GM18861 (cell line): ENCODE measurements around the gene TRAF3.
"Not testable (repeated sequence)": the region's sequence is repeated elsewhere in the genome, so short reads cannot be mapped to it uniquely, and the experiment has no call there.

Experiments
- ATAC-seq: cut with Tn5 transposase; IDR thresholded peaks from one replicate; pipeline ENCODE4 v1.9.1; 2021; ENCODE audit not compliant: unreplicated experiment

TRAF3 gene

DNA sequence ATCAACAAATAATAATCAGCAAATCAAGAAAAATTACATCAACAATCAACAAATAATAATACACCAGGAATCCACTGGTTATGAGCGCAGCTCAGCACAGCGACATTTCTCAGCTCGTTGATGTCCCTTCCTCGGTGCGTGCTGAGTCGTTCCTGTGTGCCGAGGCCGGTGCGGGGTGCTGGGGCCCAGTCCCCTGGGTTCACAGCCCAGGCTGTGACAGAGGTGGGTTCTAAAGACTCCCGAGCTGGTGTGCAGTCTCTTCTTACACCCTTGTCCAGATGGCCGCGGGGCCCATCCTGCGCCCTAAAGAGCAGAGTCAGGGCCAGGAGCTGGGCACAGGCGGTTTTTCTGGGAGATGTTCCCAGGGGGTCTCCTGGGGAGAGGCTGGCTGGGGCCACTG is 26.9 kb upstream of the TRAF3 start:
- ATAC-seq = no peak

- ATAC-seq = no peak
Observed at GRCh38 chr14:102751088-102751487, 26.2 kb upstream of the TRAF3 start.

- ATAC-seq = no peak
Observed at GRCh38 chr14:102752239-102752847, 24.9 kb upstream of the TRAF3 start.

DNA sequence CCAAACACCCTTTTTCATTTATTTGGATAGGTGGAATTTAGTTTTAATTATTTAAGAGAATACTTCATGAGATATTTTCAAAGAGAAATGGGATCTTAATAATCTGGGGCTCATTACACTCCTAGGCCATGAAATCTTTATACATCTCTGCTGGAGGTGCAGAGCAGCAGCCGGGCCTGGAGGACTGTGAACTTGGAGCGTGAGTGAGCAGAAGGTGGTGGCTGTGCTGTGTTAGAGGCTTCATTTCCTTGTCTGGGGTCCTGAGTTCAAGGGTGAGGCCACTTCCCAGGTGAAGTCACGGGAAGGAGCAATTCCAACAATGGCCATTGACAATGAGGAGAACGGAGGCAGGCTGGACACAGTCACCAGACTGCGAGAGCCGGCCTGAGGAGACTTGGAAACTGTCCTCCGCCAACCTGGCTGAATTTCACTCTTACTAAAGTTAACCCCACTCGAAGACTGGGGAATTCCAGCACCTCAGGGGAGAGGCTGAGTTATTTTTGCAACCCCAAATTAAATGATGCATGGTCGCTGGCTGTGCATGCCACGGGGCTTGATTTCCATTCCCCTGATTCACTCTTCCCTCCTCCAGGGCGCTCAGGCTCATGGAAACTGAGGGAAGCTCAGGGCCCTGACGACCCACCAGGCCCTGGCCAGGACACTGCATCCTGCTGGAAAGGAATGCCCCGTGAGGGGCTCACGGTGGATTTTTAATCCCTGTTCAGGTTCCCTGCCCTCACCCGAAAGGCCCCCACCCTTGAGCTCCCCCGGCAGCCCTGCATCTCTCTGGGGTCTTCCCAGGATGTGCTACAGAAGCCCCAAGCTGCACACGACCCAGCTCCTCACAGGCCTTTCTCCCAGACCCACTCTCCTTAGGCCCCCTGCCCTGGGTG is 22.6 kb upstream of the TRAF3 start:
- ATAC-seq = peak; percentile 47

DNA sequence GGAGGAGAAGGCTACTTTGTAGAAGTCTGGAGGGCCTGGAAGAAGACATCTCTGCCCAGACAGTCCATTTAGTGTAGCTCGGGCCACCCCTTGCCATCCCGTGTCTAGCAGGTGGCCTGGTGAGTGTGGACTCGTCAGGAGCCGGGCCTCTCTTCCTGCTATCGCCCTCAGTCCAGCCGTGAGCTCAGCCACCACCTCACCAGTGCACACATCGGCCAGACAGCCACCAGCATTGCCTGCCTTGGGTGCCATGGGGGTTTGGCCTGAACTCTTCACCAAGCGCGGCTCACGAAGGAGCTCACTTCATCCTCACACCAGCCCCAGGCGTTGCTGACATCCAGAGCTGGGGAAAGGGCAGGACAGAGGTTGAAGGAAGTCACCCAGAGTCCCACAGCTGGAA is 19.6 kb upstream of the TRAF3 start:
- no peak for ATAC-seq

- ATAC-seq = no peak
Observed at GRCh38 chr14:102758087-102758486, 19.2 kb upstream of the TRAF3 start.

- no peak for ATAC-seq
Observed at GRCh38 chr14:102759456-102760187, 17.6 kb upstream of the TRAF3 start.

DNA sequence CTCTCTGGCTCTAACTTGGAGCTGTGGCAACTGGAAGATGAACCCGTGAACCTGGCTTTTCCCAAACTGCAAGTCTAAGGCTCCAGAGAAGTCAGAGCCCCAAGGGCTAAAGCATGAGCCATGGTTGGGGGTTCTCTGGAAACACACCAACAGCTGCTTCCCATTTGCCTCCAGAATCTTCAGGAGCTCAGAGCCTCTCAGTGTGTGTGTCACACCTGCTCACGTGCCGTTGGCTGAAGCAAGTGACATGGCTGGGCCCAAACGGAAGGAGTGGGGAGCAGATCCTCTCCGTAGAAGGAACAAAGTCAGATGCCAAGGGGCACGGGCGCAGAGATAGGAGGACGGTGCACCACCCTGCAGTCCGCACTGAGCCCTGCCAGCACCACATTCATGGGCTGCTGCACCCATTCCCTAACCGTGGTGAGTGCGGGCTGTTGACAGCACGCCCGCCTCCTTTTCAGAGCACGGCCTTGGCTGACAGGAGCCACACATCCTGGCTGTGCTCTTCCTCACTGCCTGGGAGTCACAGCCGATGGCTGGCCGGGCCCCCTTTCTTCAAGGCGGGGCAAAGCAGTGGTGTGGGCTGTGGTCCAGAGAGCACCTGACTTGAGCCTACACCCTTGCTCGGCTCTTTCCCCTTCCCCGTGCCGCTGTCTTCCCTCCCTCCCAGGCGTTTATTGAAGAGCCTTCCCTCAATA is 16.6 kb upstream of the TRAF3 start:
- ATAC-seq = no peak

GRCh38 chr14:102761206-102761605 is 16.0 kb upstream of the TRAF3 start:
- no peak for ATAC-seq

DNA sequence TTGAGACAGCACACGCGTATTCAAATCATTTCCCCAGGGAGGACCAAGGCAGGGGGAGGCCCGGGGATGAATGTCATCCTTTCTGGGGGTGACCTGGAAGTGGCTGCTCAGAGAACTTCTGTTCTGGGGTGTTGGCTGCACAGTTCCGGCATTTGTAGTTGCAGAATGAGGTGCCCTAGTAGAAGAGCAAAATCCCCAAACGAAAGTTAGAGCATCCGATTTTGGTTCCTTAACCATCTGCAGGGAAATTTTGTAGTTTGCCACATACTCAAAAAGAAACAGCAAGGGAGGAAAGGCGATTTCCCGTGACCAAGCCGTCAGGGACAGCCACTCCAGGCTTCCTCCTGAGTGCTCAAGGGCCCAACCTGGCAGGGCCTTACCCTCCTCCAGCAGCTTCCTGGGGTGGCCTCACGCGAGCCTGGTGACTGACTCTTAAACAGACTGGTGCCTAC is 13.0 kb upstream of the TRAF3 start:
- peak; percentile 50 for ATAC-seq

GRCh38 chr14:102765770-102766169 is 11.5 kb upstream of the TRAF3 start:
- ATAC-seq = not testable (repeated sequence)

GRCh38 chr14:102768223-102769048 is 8.8 kb upstream of the TRAF3 start:
- ATAC-seq = peak; percentile 66

DNA sequence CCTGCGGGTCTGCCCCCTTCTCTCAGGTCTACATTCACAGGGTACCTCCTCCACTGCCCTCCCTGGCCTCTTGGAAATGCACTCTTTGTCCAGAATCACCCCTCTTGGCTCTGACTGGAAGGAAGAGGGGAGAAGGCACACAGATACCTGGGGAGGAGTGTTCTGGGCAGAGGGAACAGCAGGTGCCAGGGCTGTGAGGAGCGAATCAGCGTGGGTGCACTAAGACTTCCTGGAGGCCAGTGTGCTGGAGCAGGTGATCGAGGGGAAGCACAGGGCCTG is 8.3 kb upstream of the TRAF3 start:
- ATAC-seq = no peak

DNA sequence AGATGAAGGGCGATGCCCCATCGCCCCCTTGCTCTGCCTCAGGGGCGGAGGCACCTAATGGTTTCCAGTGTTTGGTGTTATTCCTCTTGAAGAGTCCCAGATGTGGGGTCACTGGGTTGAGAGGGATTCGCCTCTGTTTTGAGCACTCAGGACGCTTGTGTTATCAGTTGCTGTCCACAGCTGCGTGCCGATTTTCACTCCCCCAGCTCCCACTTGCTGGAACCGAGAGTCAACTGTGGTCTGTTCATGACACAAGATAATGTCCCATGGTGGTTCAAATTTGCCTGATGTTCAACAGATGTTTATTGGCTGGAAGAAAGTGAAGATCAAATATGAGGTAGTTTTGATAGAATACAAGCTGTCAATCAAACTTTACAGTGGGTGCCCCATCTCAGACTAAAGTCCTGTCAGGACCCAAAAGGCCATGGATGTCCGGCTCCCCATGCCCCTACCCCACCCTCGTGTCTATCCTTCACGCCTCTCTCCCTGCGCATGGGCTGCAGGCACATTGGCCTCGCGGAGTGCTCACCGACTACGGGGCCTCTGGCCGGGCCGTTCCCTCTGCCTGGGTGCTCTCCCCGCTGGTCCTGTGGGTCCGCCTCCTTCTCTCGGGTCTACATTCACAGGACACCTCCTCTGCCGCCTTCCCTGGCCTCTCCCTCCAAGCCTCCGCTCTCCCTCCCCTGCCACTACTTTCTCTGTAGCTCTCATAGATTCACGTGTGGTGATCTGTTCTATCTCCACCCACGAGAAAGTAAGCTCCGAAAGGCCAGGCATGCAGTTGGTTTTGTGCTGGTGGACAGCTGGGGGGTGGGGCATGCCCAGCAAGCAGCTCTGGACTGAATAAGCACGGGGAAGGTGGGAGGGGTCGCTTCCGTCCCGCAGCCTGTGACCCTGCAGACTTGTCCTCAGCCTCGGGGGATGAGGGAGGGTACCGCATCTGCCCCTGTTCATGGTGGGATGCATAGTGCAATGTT is 6.8 kb upstream of the TRAF3 start:
- ATAC-seq = no peak

DNA sequence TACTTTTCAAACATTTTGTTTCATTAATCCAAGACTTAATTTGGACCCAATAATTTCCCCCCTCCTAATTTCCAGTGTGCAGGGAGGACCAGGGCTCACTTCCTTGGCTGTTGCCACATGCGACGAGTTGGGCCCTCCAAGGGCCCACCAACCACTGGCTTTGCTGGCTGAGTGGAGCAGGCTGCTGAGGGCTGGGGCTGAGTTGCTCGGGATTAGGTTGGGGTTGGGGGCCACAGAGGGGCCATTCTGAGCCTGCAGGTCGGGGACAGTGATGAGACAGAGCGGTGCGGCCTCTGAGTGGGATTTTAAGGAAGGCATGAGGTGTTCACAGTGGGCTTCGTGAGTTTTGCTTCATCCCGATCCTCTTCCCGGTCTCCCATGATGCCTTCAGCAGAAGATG is 6.1 kb upstream of the TRAF3 start:
- ATAC-seq = no peak

DNA sequence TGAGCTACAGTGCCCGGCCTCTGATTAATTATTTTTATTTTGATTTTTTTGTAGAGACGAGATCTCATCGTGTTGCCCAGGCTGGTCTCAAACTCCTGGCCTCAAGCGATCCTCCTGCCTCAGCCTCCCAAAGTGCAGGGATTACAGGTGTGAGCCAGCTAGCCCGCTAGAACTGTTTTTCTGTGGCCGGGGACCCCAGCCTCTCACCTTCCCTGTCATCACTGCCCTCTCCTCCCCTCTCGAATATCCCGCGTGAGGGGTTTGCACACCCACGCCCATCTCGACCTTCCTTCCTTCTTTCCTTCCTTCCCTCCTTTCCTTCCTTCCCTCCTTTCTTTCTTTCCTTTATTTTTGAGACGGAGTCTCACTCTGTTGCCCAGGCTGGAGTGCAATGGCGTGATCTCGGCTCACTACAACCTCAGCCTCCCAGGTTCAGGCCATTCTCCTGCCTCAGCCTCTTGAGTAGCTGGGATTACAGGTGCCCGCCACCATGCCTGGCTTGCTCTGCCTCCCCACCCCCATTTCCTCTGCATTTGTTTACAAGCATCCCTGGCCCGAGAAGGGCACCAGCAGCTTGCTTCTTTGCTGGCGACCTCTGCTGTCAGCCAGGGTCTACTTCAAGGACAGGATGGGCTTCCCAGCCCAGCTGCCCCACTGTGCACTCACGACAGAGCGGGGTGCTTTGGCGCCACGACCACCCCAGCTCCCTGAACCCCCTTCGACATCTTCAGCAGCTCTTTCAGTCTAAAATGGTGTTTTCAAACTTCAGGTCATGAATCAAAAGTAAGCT is 4.3 kb upstream of the TRAF3 start:
- ATAC-seq = no peak

GRCh38 chr14:102774391-102775153 is 2.7 kb upstream of the TRAF3 start:
- peak; percentile 24 for ATAC-seq
